GM12865 (cell line): Measurements from ENCODE around the gene UCP1.
A peak's percentile ranks its signal among the peaks of the same experiment; 100 is the strongest.
"Not testable (repeated sequence)": the region's sequence is repeated elsewhere in the genome, so short reads cannot be mapped to it uniquely, and the experiment has no call there.

Experiments used
- DNase-seq: peaks from one replicate; pipeline ENCODE4 v3.0.0; 2010; ENCODE audit warnings: low read depth
- H3K4me3 ChIP-seq: 2 replicates; pipeline ENCODE4 v1.5.1; 2011; ENCODE audit warnings: mild to moderate bottlenecking, low read depth, low read length, control low read depth
- CTCF ChIP-seq: IDR thresholded peaks from 2 replicates; pipeline ENCODE4 v1.5.1; 2011; ENCODE audit warnings: low read length, control low read depth, low read depth, inconsistent platforms; ENCODE audit not compliant: insufficient read depth; ENCODE audit errors: missing control alignments

The UCP1 gene

GRCh38 chr4:140556372-140557085, 12.2 kb downstream of the UCP1 start:
- no peak for TF ChIP-seq CTCF
- H3K4me3 ChIP-seq: no peak overlapping the region
- DNase-seq: peak; percentile 81

- no peak for DNase-seq
- TF ChIP-seq CTCF: no peak
- H3K4me3 ChIP-seq: no peak overlapping the region
Observed at GRCh38 chr4:140533951-140534480, 34.7 kb downstream of the UCP1 start.

GRCh38 chr4:140529434-140529833, 39.3 kb downstream of the UCP1 start:
- no peak overlapping the region for H3K4me3 ChIP-seq
- no peak for DNase-seq
- TF ChIP-seq CTCF: no peak

- DNase-seq: peak; percentile 98
- peak within 1 kb of the TSS; percentile 83 for H3K4me3 ChIP-seq
- TF ChIP-seq CTCF: peak; percentile 97
Observed at GRCh38 chr4:140523857-140524742, 44.7 kb downstream of the UCP1 start, which contains the start of gene ELMOD2. Gene ELMOD2 (plus strand): TSS chr4:140524168. CDS start chr4:140525429, 1,261 bp downstream.

GRCh38 chr4:140523370-140523856, 45.3 kb downstream of the UCP1 start:
- TF ChIP-seq CTCF: no peak
- DNase-seq: no peak
- H3K4me3 ChIP-seq: peak overlapping the region; percentile 63

GRCh38 chr4:140515423-140515822, 53.3 kb downstream of the UCP1 start:
- TF ChIP-seq CTCF: no peak
- no peak overlapping the region for H3K4me3 ChIP-seq
- DNase-seq: no peak

- not testable (repeated sequence) for DNase-seq
Observed at GRCh38 chr4:140513765-140514164, 55.0 kb downstream of the UCP1 start.

More at GRCh38 chr4:140513765-140514164, 55.0 kb downstream of the UCP1 start:
- not testable (repeated sequence) for H3K4me3 ChIP-seq
